IPS-15b (cell line): ENCODE measurements around the gene ZNF627.
"Not testable (repeated sequence)": the region's sequence is repeated elsewhere in the genome, so short reads cannot be mapped to it uniquely, and the experiment has no call there.

ENCODE experiments used
- H3K27me3 ChIP-seq: one replicate; pipeline ENCODE4 v1.6.1; 2013; ENCODE audit warnings: low read length; ENCODE audit not compliant: control insufficient read depth, insufficient read depth
- H3K36me3 ChIP-seq: one replicate; pipeline ENCODE4 v1.6.1; 2013; ENCODE audit warnings: low read length; ENCODE audit not compliant: control insufficient read depth, insufficient read depth
- H3K4me1 ChIP-seq: one replicate; pipeline ENCODE4 v1.6.1; 2013; ENCODE audit warnings: mild to moderate bottlenecking, low read length; ENCODE audit not compliant: control insufficient read depth, insufficient read depth
- H3K4me3 ChIP-seq: one replicate; pipeline ENCODE4 v1.5.1; 2013; ENCODE audit warnings: low read depth, low read length
- H3K9ac ChIP-seq: one replicate; pipeline ENCODE4 v1.6.1; 2013; ENCODE audit warnings: low read depth, mild to moderate bottlenecking, low read length
- H3K9me3 ChIP-seq: one replicate; pipeline ENCODE4 v1.6.1; 2013; ENCODE audit warnings: mild to moderate bottlenecking, low read length; ENCODE audit not compliant: control insufficient read depth, insufficient read depth

ZNF627 gene

GRCh38 chr19:11611730-11612129 is 14.4 kb downstream of the ZNF627 start:
- Histone ChIP-seq H3K9ac (no peak overlapping the region), H3K4me1 (no peaks in the 10 kb centered on the region), H3K4me3 (no peak overlapping the region), H3K9me3 (peaks cover 6% of the 10 kb centered on the region), H3K36me3 (peaks cover 27% of the 10 kb centered on the region), H3K27me3 (no peaks in the 10 kb centered on the region)

- H3K36me3 ChIP-seq: peaks cover 33% of the 10 kb centered on the region
- peaks cover 17% of the 10 kb centered on the region for H3K9me3 ChIP-seq
- no peak overlapping the region for H3K4me3 ChIP-seq
These were observed 15.7 kb downstream of the ZNF627 start for GRCh38 chr19:11612816-11613511.

GRCh38 chr19:11617180-11618062 is 20.1 kb downstream of the ZNF627 start:
- no peak overlapping the region for H3K9ac ChIP-seq
- peaks cover 23% of the 10 kb centered on the region for H3K9me3 ChIP-seq
- H3K4me1 ChIP-seq: no peaks in the 10 kb centered on the region
- H3K4me3 ChIP-seq: no peak overlapping the region
- peaks cover 47% of the 10 kb centered on the region for H3K36me3 ChIP-seq
- H3K27me3 ChIP-seq: no peaks in the 10 kb centered on the region

More at GRCh38 chr19:11612816-11613511, 15.7 kb downstream of the ZNF627 start:
- Histone ChIP-seq H3K9ac (no peak overlapping the region), H3K27me3 (no peaks in the 10 kb centered on the region), H3K4me1 (no peaks in the 10 kb centered on the region)

DNA sequence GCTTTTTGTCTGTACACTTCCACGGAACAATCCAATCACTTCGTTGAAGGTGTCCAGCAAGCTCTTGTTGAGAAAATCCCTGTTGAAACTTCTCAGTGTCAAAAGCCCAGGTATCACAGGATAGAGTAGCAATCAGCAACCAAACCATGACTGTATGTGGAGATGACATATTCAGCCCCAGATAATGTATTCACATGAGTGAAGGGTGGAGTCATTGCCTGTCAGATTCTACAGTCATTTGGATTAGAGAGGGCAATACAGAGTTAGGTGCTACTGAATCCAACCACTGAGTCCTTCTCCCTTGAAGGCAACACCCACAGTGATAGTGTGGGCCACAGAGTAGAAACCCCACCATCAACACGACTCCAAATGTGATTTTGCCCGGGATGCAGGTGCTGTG is 23.3 kb downstream of the ZNF627 start:
- Histone ChIP-seq H3K9ac (no peak overlapping the region), H3K27me3 (peaks cover 13% of the 10 kb centered on the region), H3K9me3 (peaks cover 23% of the 10 kb centered on the region), H3K36me3 (peaks cover 35% of the 10 kb centered on the region), H3K4me3 (no peak overlapping the region), H3K4me1 (no peaks in the 10 kb centered on the region)

GRCh38 chr19:11622401-11622800 is 25.1 kb downstream of the ZNF627 start:
- peaks cover 15% of the 10 kb centered on the region for H3K27me3 ChIP-seq
- peaks cover 19% of the 10 kb centered on the region for H3K36me3 ChIP-seq
- H3K9me3 ChIP-seq, H3K4me1 ChIP-seq, H3K9ac ChIP-seq, H3K4me3 ChIP-seq: not testable (repeated sequence)

DNA sequence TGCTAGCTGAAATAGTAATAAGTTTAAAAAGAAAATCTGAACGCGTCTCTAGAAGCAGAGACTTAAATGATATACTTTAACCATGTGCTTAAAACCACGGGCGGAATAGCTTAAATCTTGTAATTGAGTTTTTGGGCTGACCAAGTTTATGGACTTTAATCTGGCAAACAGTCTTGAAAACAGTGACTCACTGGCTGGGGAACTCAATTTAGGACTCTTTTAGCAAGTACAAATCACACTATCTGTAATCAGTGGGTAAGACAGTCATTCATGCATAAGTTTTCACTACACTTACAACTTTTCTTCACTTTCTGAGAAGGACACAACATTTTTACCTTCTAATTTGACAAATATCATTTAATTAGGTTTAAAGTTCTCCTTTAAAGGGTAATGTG is 26.8 kb downstream of the ZNF627 start:
- Histone ChIP-seq H3K4me3 (peak overlapping the region; percentile 14), H3K4me1 (no peaks in the 10 kb centered on the region), H3K36me3 (peaks cover 7% of the 10 kb centered on the region), H3K27me3 (peaks cover 15% of the 10 kb centered on the region), H3K9me3 (no peaks in the 10 kb centered on the region), H3K9ac (no peak overlapping the region)

GRCh38 chr19:11626252-11626651 is 29.0 kb downstream of the ZNF627 start:
- Histone ChIP-seq H3K27me3 (peaks cover 19% of the 10 kb centered on the region), H3K4me3 (no peak overlapping the region), H3K4me1 (no peaks in the 10 kb centered on the region), H3K36me3 (no peaks in the 10 kb centered on the region), H3K9me3 (no peaks in the 10 kb centered on the region), H3K9ac (no peak overlapping the region)

DNA sequence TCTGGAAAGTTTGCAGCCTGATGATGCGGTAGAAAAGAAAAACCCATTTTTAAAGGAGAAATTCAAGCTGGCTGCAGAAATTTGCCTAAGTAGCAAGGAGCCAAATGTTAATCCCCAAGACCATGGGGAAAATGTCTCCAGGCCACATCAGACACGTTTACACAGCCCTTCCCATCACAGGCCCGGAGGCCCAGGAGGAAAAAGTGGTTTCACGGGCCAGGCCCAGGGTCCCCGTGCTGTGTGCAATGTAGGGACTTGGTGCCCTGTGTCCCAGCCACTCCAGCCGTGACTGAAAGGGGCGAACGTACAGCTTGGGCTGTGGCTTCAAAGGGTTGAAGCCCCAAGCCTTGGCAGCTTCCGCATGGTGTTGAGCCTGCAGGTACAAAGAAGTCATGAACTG is 35.9 kb downstream of the ZNF627 start:
- Histone ChIP-seq H3K9ac (no peak overlapping the region), H3K4me1 (no peaks in the 10 kb centered on the region), H3K4me3 (no peak overlapping the region), H3K36me3 (no peaks in the 10 kb centered on the region), H3K27me3 (peaks cover 4% of the 10 kb centered on the region), H3K9me3 (no peaks in the 10 kb centered on the region)

DNA sequence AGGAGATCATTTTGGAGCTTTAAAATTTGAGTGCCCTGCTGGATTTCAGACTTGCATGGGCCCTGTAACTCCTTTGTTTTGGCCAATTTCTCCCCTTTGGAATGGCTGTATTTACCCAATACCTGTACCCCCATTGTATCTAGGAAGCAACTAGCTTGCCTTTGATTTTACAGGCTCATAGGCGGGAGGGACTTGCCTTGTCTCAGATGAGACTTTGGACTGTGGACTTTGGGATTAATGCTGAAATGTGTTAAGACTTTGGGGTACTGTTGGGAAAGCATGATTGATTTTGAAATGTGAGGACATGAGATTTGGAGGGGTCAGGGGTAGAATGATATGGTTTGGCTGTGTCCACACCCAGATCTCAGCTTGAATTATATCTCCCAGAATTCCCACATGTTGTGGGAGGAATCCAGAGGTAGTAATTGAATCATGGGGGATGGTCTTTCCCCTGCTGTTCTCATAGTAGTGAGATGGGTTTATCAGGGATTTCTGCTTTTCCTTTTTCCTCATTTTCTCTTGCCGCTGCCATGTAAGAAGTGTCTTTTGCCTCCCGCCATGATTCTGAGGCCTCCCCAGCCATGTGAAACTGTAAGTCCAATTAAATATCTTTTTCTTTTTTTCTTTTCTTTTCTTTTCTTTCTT is 36.9 kb downstream of the ZNF627 start:
- H3K27me3 ChIP-seq, H3K4me1 ChIP-seq, H3K36me3 ChIP-seq, H3K9me3 ChIP-seq, H3K4me3 ChIP-seq, H3K9ac ChIP-seq: not testable (repeated sequence)

DNA sequence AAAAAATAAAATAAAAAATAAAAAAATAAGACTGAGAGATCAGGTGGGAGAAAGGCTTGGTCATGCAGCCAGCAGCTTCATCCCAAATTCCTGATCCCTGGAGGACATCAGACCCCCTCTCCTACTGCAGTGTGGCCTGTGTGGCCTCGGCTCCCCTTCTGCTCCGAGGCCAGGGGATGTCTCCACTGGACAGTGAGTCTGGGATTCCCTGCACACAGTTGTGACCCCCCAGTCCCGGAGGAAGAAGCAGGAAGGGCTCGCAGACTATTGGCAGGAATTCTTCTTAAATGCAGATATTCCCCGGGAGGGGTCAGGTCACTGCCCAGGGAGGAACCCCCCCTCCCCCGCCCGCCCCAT is 41.9 kb downstream of the ZNF627 start:
- H3K27me3 ChIP-seq: no peaks in the 10 kb centered on the region
- H3K4me1 ChIP-seq: no peaks in the 10 kb centered on the region
- H3K9ac ChIP-seq: no peak overlapping the region
- H3K9me3 ChIP-seq: no peaks in the 10 kb centered on the region
- peak overlapping the region; percentile 91 for H3K4me3 ChIP-seq
- no peaks in the 10 kb centered on the region for H3K36me3 ChIP-seq

DNA sequence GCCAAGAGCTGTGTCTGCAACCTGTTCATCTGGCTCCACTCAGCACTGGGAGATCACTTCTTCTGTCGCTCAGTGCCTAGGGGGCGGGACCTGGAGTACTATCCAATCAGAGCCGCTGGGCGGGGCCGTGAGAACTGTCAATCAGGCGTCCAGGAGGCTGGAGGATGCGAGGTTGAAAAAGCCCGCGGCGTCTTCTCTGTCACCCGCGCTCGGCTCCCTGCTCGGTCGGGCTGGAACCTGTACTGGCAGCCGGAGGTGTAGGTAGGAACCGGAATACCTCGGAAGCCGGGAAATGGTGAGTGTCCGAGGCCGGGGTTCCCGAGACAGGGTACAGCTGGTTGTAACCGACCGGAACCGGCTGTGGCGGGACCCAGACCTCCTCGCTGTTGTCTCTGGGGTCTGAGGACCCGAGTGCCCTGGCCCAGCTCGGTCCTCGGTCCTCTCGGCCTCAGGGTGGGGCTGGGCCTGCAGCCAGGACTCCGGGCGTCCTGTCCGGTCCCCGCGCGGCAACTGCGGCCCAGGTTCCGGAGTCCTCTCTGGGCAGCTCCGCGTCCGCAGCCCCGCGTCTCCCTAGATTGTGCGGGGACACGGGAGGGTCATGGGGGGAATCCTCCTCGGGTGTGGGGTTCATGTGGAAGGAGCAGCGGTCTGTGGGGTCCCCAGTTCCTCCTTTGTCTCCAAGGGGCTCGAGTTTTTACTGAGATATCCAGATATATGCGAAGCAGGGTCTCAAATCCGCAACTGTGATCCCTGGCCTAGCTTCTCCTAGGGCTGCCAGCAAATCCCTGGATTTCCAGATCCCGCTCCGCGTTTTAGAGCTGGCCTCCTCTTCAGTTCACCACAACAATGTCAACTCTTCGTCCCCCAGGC is 42.6 kb downstream of the ZNF627 start:
- peak overlapping the region; percentile 87 for H3K9ac ChIP-seq
- no peaks in the 10 kb centered on the region for H3K36me3 ChIP-seq
- no peaks in the 10 kb centered on the region for H3K4me1 ChIP-seq
- H3K4me3 ChIP-seq: peak overlapping the region; percentile 91
- no peaks in the 10 kb centered on the region for H3K9me3 ChIP-seq
- H3K27me3 ChIP-seq: no peaks in the 10 kb centered on the region
